Natural killer cell (primary cell): ENCODE data around the gene RANBP2. TPM values are rescaled to one million over a fixed set of nuclear protein-coding genes. Genes with fewer than 3 reads are reported as not detected.
"Not testable (repeated sequence)": the region's sequence is repeated elsewhere in the genome, so short reads cannot be mapped to it uniquely, and the experiment has no call there.

Experiments
- ATAC-seq, 3 donors: fragments of 150-1000 bp in 2 of 3; fragments of 200-7000 bp in 1 of 3; cut with Tn5 transposase; 1 replicate in 1 of 3; 2 replicates in 2 of 3; pipeline ENCODE4 v1.10.0; 2021; ENCODE audit warnings: mild to moderate bottlenecking in 2 of 3, moderate library complexity in 2 of 3
- DNase-seq, 2 donors: peaks; one replicate each; pipeline versions ENCODE4 v3.0.0 to v3.0.0-alpha.2; 2013 to 2021; ENCODE audit warnings: mixed read lengths in 1 of 2
- H3K27ac ChIP-seq: one replicate; pipeline ENCODE4 v1.5.1; 2013; ENCODE audit warnings: mild to moderate bottlenecking, low read length
- H3K27me3 ChIP-seq: one replicate; pipeline ENCODE4 v1.6.1; 2013; ENCODE audit warnings: low read length; ENCODE audit not compliant: control insufficient read depth, insufficient read depth
- H3K36me3 ChIP-seq: one replicate; pipeline ENCODE4 v1.6.1; 2013; ENCODE audit warnings: low read length; ENCODE audit not compliant: control insufficient read depth, insufficient read depth
- H3K4me1 ChIP-seq: one replicate; pipeline ENCODE4 v1.6.1; 2013; ENCODE audit warnings: low read length; ENCODE audit not compliant: control insufficient read depth, insufficient read depth
- H3K4me3 ChIP-seq: one replicate; pipeline ENCODE4 v1.5.1; 2013; ENCODE audit warnings: low read length
- H3K9me3 ChIP-seq: one replicate; pipeline ENCODE4 v1.6.1; 2013; ENCODE audit warnings: low read length; ENCODE audit not compliant: control insufficient read depth, insufficient read depth
- H3K27ac Mint-ChIP-seq, 2 donors: one replicate each; pipeline ENCODE4 v1.8.0; 2022; ENCODE audit warnings: mild to moderate bottlenecking in 2 of 2, mixed read lengths in 2 of 2, moderate library complexity in 1 of 2
- H3K27me3 Mint-ChIP-seq, 2 donors: one replicate each; pipeline ENCODE4 v1.8.0; 2022; ENCODE audit warnings: low read depth in 2 of 2, mixed read lengths in 2 of 2
- H3K36me3 Mint-ChIP-seq: one replicate; pipeline ENCODE4 v1.8.0; 2022; ENCODE audit warnings: mixed read lengths
- H3K4me1 Mint-ChIP-seq, 2 donors: one replicate each; pipeline ENCODE4 v1.8.0; 2022; ENCODE audit warnings: mixed read lengths in 2 of 2
- H3K4me3 Mint-ChIP-seq: one replicate; pipeline ENCODE4 v1.8.0; 2022; ENCODE audit warnings: mild to moderate bottlenecking, moderate library complexity, mixed read lengths
- H3K9me3 Mint-ChIP-seq, 2 donors: one replicate each; pipeline ENCODE4 v1.8.0; 2022; ENCODE audit warnings: mixed read lengths in 2 of 2
- WGBS: methylation state at CpG from one replicate; pipeline ENCODE4 v1.1.7; 2013; ENCODE audit warnings: missing lambda C conversion rate; ENCODE audit not compliant: insufficient coverage; 5-methylcytosine and 5-hydroxymethylcytosine counted together
- intact Hi-C: fragments of 100-400 bp; cut with micrococcal nuclease; formaldehyde crosslinking; loops from one replicate; pipeline ENCODE4 v1.14.2; 2022
- total RNA-seq, 4 donors: library from RNA; stranded (reverse); fragments of 120-200 nt in 1 of 4; gene quantifications; one replicate each; pipeline versions ENCODE4 v1.2.3 to v1.2.4, GENCODE V29; 2013 to 2022
- TF ChIP-seq, protein P1 (sequence below): fragments of 200-600 bp; IDR thresholded peaks from one replicate; pipeline ENCODE4 v1.8.0; 2022; ENCODE audit warnings: antibody characterized with exemption

Gene RANBP2
- total RNA-seq, 3 donors from 2014 or later (not counting 1 experiment from before 2014, with no cell fraction given), result 105 to 134 (median 107) TPM

- H3K9me3 Mint-ChIP-seq, H3K27ac Mint-ChIP-seq, H3K27me3 Mint-ChIP-seq, DNase-seq, H3K4me1 Mint-ChIP-seq, intact Hi-C loops, H3K27me3 ChIP-seq, H3K36me3 Mint-ChIP-seq, ATAC-seq, H3K36me3 ChIP-seq, H3K4me1 ChIP-seq, H3K9me3 ChIP-seq, H3K27ac ChIP-seq, H3K4me3 ChIP-seq, H3K4me3 Mint-ChIP-seq: not testable (repeated sequence)
- 96% methylated on average over 3 of the region's 15 CpGs for WGBS
Observed at GRCh38 chr2:108688818-108689756, 30.2 kb upstream of the RANBP2 start.

- DNase-seq, H3K36me3 Mint-ChIP-seq, H3K4me3 Mint-ChIP-seq, H3K4me1 Mint-ChIP-seq, H3K27ac Mint-ChIP-seq, H3K9me3 ChIP-seq, H3K4me3 ChIP-seq, H3K9me3 Mint-ChIP-seq, H3K27ac ChIP-seq, H3K36me3 ChIP-seq, H3K27me3 Mint-ChIP-seq, H3K27me3 ChIP-seq, intact Hi-C loops, H3K4me1 ChIP-seq: not testable (repeated sequence)
- peak in 2 of 3 donors; percentile 62 to 70 for ATAC-seq
- WGBS, result no CpG with 5 or more reads among the region's 1 CpG
Observed at GRCh38 chr2:108690001-108690400, 29.3 kb upstream of the RANBP2 start.

DNA sequence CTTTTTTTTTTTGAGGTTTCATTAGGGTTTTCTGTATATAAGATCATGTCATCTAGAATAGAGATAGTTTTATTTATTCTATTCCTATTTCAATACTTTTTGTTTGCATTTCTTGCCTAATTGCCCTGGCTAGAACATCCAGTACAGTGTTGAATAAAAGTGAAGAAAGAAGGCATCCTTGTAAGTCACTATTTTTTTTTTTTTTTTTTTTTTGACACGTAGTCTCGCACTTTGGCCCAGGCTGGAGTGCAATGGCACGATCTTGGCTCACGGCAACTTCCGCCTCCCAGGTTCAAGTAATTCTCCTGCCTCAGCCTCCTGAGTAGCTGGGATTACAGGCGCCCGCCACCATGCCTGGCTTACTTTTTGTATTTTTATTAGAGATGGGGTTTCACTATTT, 27.8 kb upstream of the RANBP2 start:
- H3K36me3 Mint-ChIP-seq, result no peaks in the 10 kb centered on the region

DNA sequence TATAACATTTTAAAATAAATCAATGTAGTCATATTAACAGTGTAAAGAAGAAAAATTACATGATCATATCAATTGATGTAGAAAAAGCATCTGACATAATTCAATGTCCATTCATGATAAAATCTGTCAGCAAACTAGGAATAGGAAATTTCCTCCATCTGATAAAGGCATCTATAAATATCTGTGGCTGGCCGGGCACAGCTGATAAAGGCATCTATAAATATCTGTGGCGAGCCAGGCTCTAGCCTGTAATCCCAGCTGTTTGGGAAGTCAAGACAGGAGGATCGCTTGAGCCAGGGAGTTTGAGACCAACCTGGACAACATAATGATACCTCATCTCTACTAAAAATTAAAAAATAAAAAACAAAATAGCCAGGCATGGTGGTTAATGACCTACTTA, 18.1 kb upstream of the RANBP2 start:
- TF ChIP-seq, protein P1, sequence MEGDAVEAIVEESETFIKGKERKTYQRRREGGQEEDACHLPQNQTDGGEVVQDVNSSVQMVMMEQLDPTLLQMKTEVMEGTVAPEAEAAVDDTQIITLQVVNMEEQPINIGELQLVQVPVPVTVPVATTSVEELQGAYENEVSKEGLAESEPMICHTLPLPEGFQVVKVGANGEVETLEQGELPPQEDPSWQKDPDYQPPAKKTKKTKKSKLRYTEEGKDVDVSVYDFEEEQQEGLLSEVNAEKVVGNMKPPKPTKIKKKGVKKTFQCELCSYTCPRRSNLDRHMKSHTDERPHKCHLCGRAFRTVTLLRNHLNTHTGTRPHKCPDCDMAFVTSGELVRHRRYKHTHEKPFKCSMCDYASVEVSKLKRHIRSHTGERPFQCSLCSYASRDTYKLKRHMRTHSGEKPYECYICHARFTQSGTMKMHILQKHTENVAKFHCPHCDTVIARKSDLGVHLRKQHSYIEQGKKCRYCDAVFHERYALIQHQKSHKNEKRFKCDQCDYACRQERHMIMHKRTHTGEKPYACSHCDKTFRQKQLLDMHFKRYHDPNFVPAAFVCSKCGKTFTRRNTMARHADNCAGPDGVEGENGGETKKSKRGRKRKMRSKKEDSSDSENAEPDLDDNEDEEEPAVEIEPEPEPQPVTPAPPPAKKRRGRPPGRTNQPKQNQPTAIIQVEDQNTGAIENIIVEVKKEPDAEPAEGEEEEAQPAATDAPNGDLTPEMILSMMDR, result no peak
- H3K9me3 ChIP-seq, result no peaks in the 10 kb centered on the region
- 49% methylated on average over 3 of the region's 3 CpGs for WGBS
- H3K4me3 ChIP-seq, result no peak overlapping the region
- no peaks in the 10 kb centered on the region for H3K4me1 ChIP-seq
- H3K27me3 ChIP-seq, result no peaks in the 10 kb centered on the region
- Mint-ChIP-seq H3K27me3 (no peaks in the 10 kb centered on the region), H3K4me3 (no peak overlapping the region), H3K9me3 (no peaks in the 10 kb centered on the region), H3K4me1 (no peaks in the 10 kb centered on the region), H3K36me3 (no peaks in the 10 kb centered on the region), H3K27ac (no peak overlapping the region)
- intact Hi-C loops, result no loop called here
- ATAC-seq (no peak), DNase-seq (no peak)
- no peak overlapping the region for H3K27ac ChIP-seq
- no peaks in the 10 kb centered on the region for H3K36me3 ChIP-seq

More for the DNA sequence above, 27.8 kb upstream of the RANBP2 start:
- no peaks in the 10 kb centered on the region for H3K27me3 ChIP-seq
- intact Hi-C loops, result no loop called here
- WGBS, result 99% methylated on average over 7 of the region's 7 CpGs
- H3K9me3 Mint-ChIP-seq, result no peaks in the 10 kb centered on the region
- TF ChIP-seq, protein P1, result no peak
- H3K27me3 Mint-ChIP-seq, result no peaks in the 10 kb centered on the region
- H3K36me3 ChIP-seq, result no peaks in the 10 kb centered on the region
- H3K27ac Mint-ChIP-seq, result no peak overlapping the region
- H3K9me3 ChIP-seq, result no peaks in the 10 kb centered on the region
- no peaks in the 10 kb centered on the region for H3K4me1 Mint-ChIP-seq
- DNase-seq, result no peak
- ATAC-seq, result no peak
- H3K4me1 ChIP-seq, result no peaks in the 10 kb centered on the region
- H3K27ac ChIP-seq, result no peak overlapping the region
- H3K4me3 Mint-ChIP-seq, result no peak overlapping the region
- H3K4me3 ChIP-seq, result no peak overlapping the region
